Measurements from ENCODE around the gene TNFRSF19.

TNFRSF19 gene

DNA sequence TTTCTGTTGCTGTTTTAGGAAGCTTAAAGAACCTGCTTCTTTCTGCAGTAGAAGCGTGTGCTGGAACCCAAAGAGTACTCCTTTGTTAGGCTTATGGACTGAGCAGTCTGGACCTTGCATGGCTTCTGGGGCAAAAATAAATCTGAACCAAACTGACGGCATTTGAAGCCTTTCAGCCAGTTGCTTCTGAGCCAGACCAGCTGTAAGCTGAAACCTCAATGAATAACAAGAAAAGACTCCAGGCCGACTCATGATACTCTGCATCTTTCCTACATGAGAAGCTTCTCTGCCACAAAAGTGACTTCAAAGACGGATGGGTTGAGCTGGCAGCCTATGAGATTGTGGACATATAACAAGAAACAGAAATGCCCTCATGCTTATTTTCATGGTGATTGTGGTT lies 103.1 kb downstream of the TNFRSF19 start (continued):
- TF ChIP-seq ZNF239 (tag by site-specific recombination; IDR thresholded peaks at IDR 0.05) (no peak), SCRT1 (tag by site-specific recombination; IDR thresholded peaks at IDR 0.05; ENCODE audit: borderline replicate concordance) (no peak), ZBTB1 (tag by site-specific recombination; IDR thresholded peaks at IDR 0.05) (no peak), TCF7L2 (IDR thresholded peaks at IDR 0.05; ENCODE audit: borderline replicate concordance, low read depth, low read length) (no peak), ZNF621 (tag by site-specific recombination; IDR thresholded peaks at IDR 0.05) (no peak)

DNA sequence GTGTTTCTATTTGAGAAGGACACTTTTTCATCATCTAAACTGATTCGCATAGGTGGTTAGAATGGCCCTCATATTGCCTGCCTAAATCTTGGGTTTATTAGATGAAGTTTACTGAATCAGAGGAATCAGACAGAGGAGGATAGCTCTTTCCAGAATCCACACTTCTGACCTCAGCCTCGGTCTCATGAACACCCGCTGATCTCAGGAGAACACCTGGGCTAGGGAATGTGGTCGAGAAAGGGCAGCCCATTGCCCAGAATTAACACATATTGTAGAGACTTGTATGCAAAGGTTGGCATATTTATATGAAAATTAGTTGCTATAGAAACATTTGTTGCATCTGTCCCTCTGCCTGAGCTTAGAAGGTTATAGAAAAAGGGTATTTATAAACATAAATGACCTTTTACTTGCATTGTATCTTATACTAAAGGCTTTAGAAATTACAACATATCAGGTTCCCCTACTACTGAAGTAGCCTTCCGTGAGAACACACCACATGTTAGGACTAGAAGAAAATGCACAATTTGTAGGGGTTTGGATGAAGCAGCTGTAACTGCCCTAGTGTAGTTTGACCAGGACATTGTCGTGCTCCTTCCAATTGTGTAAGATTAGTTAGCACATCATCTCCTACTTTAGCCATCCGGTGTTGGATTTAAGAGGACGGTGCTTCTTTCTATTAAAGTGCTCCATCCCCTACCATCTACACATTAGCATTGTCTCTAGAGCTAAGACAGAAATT lies 103.8 kb downstream of the TNFRSF19 start:
- H3K27ac ChIP-seq (ENCODE audit: extremely low read depth, low read depth, low read length), result no peak overlapping the region
- ChIA-PET CTCF (no interaction called here), POLR2A (no interaction called here)
- H3K4me3 ChIP-seq (ENCODE audit: low read depth, low read length), result no peak overlapping the region
- no peaks in the 10 kb centered on the region for H3K36me3 ChIP-seq (ENCODE audit: control insufficient read depth in 2 of 2, insufficient read depth in 1 of 2, low read length in 2 of 2)
- TF ChIP-seq FEZF1 (tag by site-specific recombination; IDR thresholded peaks at IDR 0.05) (no peak), ZNF791 (tag by site-specific recombination; IDR thresholded peaks at IDR 0.05) (no peak), ZNF23 (tag by site-specific recombination; IDR thresholded peaks at IDR 0.05; ENCODE audit: borderline replicate concordance) (no peak), ZNF837 (tag by site-specific recombination; IDR thresholded peaks at IDR 0.05) (no peak), ZNF394 (tag by site-specific recombination; IDR thresholded peaks at IDR 0.05; ENCODE audit: borderline replicate concordance) (no peak)
- TF ChIP-seq, protein P1, sequence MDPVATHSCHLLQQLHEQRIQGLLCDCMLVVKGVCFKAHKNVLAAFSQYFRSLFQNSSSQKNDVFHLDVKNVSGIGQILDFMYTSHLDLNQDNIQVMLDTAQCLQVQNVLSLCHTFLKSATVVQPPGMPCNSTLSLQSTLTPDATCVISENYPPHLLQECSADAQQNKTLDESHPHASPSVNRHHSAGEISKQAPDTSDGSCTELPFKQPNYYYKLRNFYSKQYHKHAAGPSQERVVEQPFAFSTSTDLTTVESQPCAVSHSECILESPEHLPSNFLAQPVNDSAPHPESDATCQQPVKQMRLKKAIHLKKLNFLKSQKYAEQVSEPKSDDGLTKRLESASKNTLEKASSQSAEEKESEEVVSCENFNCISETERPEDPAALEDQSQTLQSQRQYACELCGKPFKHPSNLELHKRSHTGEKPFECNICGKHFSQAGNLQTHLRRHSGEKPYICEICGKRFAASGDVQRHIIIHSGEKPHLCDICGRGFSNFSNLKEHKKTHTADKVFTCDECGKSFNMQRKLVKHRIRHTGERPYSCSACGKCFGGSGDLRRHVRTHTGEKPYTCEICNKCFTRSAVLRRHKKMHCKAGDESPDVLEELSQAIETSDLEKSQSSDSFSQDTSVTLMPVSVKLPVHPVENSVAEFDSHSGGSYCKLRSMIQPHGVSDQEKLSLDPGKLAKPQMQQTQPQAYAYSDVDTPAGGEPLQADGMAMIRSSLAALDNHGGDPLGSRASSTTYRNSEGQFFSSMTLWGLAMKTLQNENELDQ (tag by site-specific recombination; IDR thresholded peaks at IDR 0.05; ENCODE audit: low read depth), result no peak
- H3K4me1 ChIP-seq (ENCODE audit: control insufficient read depth, insufficient read depth, low read length), result 0 out of 2 replicates have a peak, but pooled peaks cover 2% of the 10 kb centered on the region
- H3K9me3 ChIP-seq (ENCODE audit: control insufficient read depth, insufficient read depth, low read depth, low read length), result no peaks in the 10 kb centered on the region

DNA sequence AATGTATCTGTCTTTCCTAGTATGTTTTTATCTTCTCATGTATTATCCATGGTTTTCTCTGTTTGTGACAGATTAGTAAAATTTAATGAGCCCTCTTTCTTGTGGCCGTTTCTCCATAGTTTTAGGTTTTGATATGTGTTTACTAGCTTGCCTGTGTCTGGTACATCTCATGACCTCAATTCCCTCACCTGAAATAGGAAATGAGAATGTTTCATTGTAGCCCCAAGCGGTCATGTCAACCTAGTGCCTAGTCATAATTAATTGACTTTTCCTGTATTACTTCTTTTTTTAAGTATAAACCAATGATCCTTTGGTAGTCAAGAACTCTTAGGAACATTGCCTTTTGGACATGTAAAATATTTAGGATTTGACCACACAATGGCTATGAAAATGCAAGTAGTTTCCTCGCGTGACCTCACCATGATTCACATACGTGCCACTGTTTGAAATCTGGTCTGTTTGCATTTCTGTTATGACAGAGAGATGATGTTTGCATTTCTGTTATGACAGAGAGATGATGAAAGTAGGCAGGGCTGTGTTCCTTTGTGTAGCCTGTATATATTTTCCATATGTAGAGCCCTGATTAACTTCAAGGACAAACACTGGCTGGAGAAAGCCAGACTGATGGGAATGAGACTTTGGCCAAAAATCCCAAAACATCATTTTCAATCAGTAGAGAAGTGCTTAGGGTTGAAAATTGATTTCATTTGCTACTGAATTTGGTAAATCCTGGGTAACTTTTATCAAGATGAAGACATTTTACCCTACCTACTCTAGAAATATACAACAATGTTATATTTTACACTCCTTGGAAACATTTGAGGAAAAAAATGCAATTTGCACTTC lies 104.8 kb downstream of the TNFRSF19 start:
- Histone ChIP-seq H3K9me3 (ENCODE audit: control insufficient read depth, insufficient read depth, low read depth, low read length) (no peaks in the 10 kb centered on the region), H3K36me3 (ENCODE audit: control insufficient read depth in 2 of 2, insufficient read depth in 1 of 2, low read length in 2 of 2) (no peaks in the 10 kb centered on the region), H3K4me1 (ENCODE audit: control insufficient read depth, insufficient read depth, low read length) (0 out of 2 replicates have a peak, but pooled peaks cover 2% of the 10 kb centered on the region), H3K4me3 (ENCODE audit: low read depth, low read length) (no peak overlapping the region), H3K27ac (ENCODE audit: extremely low read depth, low read depth, low read length) (no peak overlapping the region)
- CTCF ChIA-PET, result no interaction called here
- POLR2A ChIA-PET, result no interaction called here
- TF ChIP-seq ZXDB (tag by site-specific recombination; IDR thresholded peaks at IDR 0.05) (no peak), ZNF214 (tag by site-specific recombination; IDR thresholded peaks at IDR 0.05; ENCODE audit: borderline replicate concordance) (no peak), ZNF132 (tag by site-specific recombination; IDR thresholded peaks at IDR 0.05; ENCODE audit: borderline replicate concordance) (no peak), ZNF843 (tag by site-specific recombination; IDR thresholded peaks at IDR 0.05) (no peak), ZNF221 (tag by site-specific recombination; IDR thresholded peaks at IDR 0.05; ENCODE audit: borderline replicate concordance) (no peak), ZBTB8A (tag by site-specific recombination; IDR thresholded peaks at IDR 0.05) (no peak), ZNF433 (tag by site-specific recombination; IDR thresholded peaks at IDR 0.05; ENCODE audit: low read depth) (no peak), SP3 (tag by site-specific recombination; IDR thresholded peaks at IDR 0.05) (no peak), ZNF10 (tag by site-specific recombination; IDR thresholded peaks at IDR 0.05) (no peak), OSR2 (tag by site-specific recombination; IDR thresholded peaks at IDR 0.05) (no peak), ZNF585B (tag by site-specific recombination; IDR thresholded peaks at IDR 0.05) (no peak), ZNF544 (tag by site-specific recombination; IDR thresholded peaks at IDR 0.05) (no peak), OVOL3 (tag by site-specific recombination; IDR thresholded peaks at IDR 0.05) (no peak)
- TF ChIP-seq, protein P1 (tag by site-specific recombination; IDR thresholded peaks at IDR 0.05; ENCODE audit: low read depth), result no peak
- TF ChIP-seq, protein P2, sequence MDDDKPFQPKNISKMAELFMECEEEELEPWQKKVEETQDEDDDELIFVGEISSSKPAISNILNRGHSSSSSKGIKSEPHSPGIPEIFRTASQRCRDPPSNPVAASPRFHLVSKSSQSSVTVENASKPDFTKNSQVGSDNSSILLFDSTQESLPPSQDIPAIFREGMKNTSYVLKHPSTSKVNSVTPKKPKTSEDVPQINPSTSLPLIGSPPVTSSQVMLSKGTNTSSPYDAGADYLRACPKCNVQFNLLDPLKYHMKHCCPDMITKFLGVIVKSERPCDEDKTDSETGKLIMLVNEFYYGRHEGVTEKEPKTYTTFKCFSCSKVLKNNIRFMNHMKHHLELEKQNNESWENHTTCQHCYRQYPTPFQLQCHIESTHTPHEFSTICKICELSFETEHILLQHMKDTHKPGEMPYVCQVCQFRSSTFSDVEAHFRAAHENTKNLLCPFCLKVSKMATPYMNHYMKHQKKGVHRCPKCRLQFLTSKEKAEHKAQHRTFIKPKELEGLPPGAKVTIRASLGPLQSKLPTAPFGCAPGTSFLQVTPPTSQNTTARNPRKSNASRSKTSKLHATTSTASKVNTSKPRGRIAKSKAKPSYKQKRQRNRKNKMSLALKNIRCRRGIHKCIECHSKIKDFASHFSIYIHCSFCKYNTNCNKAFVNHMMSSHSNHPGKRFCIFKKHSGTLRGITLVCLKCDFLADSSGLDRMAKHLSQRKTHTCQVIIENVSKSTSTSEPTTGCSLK (tag by site-specific recombination; IDR thresholded peaks at IDR 0.05), result no peak
- TF ChIP-seq, protein P3, sequence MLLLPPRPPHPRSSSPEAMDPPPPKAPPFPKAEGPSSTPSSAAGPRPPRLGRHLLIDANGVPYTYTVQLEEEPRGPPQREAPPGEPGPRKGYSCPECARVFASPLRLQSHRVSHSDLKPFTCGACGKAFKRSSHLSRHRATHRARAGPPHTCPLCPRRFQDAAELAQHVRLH (tag by site-specific recombination; IDR thresholded peaks at IDR 0.05), result no peak

All from HEK293 (cell line).